Measurements from ENCODE around the gene KDM1A. TPM values are rescaled to one million over a fixed set of nuclear protein-coding genes. Genes with fewer than 3 reads are reported as not detected.

The KDM1A gene
- total and polyA plus RNA-seq, 2 of the 13 experiments (the other 11 are each of a cell fraction or from before 2014, with no cell fraction given), result 81.3 to 173 TPM

DNA sequence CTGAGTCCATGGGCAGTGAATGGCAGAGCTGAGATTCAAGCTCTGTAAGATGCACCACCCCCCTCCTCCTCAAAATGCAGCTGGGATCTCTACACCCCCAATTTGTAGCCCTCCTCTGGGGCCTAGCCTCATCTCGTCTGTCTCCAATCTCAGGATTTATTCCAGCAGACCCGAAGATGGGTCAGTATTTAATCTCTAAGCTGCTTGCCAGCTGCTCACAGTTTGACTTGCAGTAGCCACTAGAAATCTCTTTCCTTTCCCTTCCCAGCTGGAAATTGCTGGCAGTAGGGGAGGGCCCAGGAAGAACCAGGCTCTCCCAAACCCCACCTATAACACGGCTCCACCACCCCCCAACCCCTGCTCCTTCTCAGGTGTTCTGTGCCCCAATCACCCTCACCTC, 48.1 kb upstream of the KDM1A start (continued):
- TF ChIP-seq, protein P1, sequence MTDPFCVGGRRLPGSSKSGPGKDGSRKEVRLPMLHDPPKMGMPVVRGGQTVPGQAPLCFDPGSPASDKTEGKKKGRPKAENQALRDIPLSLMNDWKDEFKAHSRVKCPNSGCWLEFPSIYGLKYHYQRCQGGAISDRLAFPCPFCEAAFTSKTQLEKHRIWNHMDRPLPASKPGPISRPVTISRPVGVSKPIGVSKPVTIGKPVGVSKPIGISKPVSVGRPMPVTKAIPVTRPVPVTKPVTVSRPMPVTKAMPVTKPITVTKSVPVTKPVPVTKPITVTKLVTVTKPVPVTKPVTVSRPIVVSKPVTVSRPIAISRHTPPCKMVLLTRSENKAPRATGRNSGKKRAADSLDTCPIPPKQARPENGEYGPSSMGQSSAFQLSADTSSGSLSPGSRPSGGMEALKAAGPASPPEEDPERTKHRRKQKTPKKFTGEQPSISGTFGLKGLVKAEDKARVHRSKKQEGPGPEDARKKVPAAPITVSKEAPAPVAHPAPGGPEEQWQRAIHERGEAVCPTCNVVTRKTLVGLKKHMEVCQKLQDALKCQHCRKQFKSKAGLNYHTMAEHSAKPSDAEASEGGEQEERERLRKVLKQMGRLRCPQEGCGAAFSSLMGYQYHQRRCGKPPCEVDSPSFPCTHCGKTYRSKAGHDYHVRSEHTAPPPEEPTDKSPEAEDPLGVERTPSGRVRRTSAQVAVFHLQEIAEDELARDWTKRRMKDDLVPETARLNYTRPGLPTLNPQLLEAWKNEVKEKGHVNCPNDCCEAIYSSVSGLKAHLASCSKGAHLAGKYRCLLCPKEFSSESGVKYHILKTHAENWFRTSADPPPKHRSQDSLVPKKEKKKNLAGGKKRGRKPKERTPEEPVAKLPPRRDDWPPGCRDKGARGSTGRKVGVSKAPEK (CRISPR knock-in tag; IDR thresholded peaks at IDR 0.05; ENCODE audit: borderline replicate concordance), result no peak
- TF ChIP-seq E2F1 (CRISPR knock-in tag; IDR thresholded peaks at IDR 0.05) (no peak), MTF2 (CRISPR knock-in tag; IDR thresholded peaks at IDR 0.05; ENCODE audit: borderline replicate concordance) (no peak), TSC22D2 (CRISPR knock-in tag; IDR thresholded peaks at IDR 0.05; ENCODE audit: borderline replicate concordance) (no peak), GMEB2 (CRISPR knock-in tag; IDR thresholded peaks at IDR 0.05; ENCODE audit: low read depth) (no peak), MAFK (conservative IDR thresholded peaks at IDR 0.05 in 1 of 2, IDR thresholded peaks at IDR 0.05 in 1 of 2; ENCODE audit: low read length in 2 of 2) (no peak)

Measured in HepG2 (cell line).